Stimulated activated CD8-positive, alpha-beta memory T cell treated with anti-CD3 and anti-CD28 coated beads, Interleukin-2, amount 100 ng/mL, for 48 hours (primary cell): ENCODE data around the gene ZNF512B.

Source experiments
- DNase-seq, 2 donors: peaks; one replicate each; pipeline ENCODE4 v3.0.0-alpha.2; 2020; ENCODE audit warnings: low read depth in 2 of 2

Gene ZNF512B

DNA sequence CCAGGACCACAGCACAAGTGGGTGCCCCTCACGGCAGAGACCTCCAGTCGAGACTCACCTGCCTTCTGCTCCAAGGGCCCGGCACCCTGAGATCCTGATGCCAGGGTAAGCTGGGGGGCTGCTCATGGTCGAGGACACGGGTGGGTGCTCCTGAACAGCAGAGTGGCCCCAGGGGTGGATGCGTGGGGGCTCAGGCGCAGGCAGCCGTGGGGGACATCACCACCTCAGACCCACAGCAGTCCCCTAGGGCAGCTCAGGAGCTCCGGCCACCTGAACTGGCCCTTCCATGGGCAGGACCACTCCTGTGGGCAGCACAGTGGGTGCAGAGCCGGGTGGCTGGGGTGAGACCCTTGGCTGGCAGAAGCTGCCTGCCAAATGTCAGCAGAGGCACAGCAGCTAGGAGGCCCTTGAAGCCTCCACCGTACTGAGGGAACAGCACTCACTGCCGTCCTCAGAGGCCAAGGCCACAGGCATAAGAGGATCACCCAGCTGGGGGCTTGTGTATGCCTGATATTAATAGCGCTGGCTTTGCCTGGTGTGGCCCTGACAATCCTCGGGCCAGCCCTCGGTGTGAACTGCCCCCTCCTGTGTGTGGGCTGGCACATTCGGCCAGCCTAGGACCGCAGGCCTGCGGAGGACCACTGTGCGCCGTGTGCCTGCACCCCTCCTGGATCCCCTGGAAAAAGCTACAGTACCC, 18.9 kb downstream of the ZNF512B start:
- DNase-seq: no peak

DNA sequence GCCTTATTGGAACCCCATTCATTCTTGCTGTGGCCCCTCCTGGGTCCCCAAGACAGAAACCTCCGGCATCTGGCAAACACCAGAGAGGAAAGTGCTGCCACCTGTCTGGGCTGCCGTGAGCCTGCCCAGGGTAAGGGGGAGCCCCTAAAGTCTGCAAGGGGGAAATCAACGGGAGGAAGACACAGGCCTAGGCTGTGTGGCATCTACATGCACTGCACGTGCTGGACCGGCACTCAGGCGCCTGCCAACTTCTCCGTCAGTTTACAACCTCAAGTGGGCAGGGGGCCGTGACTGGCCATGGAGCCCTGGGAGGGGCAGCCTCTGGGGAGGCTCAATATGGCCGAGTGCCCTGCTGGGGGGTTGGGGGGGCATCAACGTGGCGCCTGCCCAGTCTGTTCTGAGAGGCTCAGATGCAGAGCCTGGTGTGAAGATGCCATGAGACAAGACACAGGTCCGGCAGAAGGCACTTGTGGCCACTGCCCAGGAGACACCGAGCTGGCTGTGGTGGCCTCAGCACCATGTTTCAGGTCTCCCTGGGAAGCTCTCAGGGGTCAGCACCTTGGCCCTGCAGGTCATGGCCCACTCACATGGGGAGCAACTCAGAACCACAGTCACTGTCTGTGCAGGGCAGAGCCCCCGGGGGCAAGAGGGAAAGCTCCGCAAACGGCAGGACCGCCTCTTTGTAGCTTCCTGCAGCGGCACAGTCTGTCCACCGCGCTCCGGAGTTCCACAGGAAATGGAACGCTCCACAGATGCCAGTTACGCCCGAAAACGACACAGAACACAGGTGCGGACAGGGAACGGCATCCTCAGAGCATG, 21.9 kb downstream of the ZNF512B start:
- DNase-seq: no peak

DNA sequence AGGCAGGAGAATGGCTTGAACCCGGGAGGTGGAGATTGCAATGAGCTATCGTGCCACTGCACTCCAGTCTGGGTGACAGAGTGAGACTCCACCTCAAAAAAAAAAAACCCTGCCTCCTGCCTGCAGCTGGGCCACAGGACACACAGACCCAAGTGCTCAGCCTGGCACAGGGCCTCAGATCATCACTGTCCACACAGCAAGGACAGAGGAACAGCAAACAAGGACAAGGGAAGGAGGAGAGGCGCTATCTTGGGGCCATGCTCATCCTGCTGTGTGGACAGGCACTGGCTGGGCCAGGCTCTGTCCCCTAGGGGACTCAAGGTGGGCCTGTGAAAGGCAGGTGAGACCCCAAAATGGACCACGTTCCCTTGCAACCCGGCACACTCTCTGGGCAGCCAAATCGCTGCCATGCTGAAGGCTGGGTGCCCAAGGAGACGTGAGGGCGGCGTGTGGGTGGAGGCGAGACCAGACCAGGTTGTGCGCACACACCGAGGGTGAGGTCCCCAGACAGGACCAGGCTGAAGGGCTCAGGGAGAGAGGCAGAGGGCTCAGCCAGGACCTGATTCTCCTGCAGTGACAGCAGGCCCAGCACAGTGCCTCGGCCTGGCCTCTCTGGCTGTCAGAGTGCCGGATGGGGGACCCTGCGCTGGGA, 22.6 kb downstream of the ZNF512B start:
- DNase-seq: no peak

DNA sequence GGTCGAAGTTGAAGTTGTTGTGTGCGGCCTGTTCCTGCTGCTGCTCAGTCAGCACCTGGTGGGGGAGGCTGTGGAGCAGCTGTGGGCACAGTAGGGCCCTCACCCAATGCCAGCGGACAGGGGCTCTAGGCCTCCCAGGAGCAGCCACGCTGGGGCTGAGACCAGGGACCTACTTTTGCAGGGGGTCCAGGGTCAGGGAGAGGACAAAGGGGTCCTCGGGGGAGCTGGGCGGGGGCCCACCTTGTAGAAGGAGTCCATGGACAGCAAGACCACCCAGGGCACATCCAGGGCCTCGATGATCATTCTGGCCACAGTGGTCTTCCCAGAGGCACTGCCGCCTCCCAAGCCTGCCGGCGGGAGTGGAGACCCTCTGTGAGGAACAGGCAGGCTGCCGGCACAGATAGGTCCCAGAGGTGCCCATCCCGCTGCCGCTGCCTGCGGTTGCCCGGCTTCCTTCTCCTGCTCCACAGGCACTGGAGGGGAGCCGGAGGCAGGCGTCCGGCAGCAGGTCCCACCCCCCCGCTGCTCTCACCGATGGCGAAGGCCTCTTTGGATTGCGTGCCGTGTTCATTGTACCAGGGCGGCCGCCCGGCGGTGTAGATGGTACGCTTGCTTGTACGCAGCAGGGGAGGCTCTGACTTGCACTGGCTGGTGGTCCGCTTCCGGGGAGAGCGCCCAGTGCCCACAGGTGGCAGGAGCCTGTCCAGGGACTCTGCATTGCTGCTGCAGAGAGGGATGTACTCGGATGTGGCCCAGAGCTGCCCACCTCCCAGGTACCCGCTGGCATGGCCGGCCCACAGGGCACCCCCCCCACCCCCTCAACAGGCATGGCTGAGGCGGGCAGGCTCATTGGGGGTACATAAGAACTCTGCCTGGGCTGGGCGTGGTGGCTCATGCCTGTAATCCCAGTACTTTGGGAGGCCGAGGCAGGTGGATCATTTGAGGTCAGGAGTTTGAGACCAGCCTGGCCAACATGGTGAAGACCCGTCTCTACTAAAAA, 23.5 kb downstream of the ZNF512B start:
- DNase-seq: no peak

DNA sequence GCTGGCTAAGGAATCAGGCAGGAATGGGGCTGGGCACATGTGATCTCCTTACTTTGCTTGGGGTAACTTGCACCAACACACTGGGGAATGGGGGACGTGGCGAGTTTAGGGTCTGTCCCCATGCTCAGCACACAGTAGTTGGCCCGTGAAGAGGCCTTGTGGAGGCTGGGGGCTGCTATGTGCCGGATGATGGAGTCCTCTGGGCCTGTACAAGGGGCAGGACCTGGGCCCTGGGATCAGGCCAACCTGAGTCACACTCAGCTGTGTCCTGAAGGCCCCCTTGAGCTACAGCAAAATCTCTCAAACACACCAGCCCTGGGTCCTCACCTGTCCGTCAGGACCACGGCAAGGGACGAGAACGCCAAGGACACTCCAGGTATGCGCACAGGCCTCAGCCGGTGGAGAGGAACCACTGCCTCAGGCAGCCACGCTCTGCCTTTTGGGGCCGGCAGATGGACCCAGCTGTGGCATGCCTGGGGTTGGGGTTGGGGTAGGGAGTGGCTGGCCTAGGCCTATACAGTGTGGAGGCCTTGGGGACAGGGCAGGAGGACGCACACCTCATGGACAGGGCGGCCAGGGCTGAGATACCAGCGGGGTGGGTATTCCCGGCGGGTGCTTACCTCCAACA, 24.6 kb downstream of the ZNF512B start:
- no peak for DNase-seq

DNA sequence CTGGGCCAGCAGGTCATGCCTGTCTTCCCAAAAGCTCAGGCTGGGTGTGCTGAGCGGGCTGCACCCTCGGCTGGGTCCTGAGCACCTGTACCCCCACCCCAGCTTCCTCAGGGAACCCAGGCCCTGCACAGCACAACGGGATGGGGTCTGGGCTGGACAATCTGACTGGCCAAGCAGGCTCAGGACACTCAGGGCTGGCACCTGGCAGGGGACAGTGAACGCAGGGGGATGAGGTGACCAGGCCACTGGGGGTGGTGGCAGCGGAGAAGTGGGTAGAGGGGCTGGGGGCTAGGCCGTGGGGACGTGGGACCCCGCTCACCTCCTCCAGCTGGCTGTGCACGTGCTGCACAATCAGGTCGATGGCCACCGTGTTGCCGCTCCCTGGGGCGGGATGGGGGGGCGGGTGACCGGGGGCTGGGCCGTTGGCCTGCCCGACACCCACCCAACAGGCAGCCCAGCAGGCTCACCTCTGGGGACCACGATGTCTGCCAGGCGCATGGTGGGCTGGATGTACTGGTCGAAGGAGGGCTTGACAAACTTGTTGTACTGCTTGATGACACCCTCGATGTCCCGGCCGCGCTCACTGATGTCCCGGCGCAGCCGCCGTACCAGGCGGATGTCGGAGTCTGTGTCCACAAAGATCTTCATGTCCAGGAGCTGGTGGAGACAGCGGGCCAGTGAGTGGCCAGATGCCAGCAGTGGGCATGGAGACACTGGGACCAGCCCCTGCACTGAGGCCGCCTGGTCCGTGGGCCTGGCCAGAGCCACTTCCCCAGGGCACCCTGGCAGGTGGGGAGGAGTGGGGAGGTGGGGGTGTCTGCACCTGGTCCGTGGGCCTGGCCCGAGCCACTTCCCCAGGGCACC, 25.4 kb downstream of the ZNF512B start:
- no peak for DNase-seq

DNA sequence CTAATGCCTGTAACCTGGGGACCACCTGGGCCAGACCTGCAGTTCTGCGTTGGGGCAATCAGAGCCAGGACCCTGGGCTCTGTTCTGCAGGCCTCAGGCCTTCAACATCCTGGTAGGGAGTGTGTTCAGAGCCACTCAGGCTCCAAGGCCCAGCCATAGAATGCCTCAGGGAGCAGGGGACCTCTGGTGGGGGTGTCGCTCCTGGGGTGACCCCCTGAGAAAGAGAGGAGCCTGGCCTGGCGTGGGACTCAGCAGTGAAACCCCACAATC, 26.0 kb downstream of the ZNF512B start:
- DNase-seq: no peak

DNA sequence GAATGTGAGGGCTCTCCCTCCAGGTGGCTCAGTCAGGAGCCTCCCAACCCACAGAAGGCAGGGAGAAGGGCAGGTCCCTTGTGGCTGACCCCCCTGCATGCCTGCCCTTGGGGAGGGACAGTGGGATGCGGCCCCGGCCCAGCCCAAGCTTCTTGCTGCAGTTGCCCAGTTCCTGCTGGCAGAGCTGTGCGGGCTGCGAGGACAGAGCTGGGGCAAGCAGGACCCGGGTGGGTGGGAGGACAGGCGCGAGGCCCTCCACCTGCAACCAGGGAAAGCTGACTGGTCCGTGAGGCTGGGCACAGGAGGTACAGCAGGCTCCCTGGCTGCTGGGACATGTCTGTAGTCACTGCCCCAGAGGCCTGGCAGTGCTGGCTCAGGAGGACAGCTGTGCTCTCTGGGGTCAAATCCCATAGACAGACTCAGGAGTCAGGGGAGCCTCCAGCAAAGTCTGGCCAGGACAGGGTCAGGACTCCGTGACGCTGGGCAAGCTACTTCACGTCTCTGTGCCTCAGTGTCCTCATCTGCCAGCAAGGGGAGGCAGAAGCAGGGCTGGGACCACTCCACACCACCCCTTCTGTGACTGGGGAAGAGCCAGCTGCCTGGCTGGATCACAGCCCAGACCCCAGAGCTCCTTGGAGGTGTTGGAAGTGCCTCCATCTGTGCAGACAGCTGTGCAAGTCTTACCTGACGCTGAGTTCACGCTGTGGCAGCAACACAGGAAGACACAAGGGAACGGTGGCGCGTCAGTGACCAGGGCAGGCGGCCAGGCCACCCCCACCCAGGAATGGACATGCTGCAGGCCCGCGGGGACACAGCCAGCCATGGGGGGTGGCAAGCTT, 26.5 kb downstream of the ZNF512B start:
- no peak for DNase-seq

DNA sequence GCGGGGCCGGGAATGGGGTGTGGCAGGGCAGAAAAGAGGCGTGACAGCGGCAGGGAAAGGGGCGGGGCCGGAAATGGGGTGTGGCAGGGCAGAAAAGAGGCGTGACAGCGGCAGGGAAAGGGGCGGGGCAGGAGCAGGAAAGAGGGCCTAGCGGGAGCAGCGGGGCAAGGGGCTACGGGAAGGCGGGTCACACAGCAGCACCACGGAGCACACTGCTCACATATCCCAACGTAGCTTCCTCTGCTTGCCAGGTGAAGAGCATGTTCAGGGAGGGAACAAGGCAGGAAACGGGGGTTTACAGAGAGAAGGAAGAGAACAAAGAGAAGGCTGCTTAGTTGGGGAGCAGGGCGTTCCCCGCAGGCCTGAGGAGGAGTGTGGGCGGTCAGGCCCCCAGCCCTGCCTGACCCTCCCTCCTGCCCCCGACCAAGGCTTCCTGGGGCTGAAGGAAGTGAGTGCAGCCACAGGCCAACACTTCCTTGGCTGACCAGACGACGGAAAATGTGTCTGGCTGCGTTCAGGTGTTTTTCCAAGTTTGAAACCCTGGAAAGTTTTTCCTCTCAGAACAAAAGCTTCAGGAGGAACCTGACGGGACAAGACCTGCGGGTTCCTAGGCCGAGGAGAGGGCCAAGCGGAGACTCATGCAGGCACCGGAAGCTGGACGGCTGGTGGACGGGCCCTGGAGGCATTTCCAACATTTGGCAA, 27.3 kb downstream of the ZNF512B start:
- peak in 1 of 2 donors; percentile 62 for DNase-seq

DNA sequence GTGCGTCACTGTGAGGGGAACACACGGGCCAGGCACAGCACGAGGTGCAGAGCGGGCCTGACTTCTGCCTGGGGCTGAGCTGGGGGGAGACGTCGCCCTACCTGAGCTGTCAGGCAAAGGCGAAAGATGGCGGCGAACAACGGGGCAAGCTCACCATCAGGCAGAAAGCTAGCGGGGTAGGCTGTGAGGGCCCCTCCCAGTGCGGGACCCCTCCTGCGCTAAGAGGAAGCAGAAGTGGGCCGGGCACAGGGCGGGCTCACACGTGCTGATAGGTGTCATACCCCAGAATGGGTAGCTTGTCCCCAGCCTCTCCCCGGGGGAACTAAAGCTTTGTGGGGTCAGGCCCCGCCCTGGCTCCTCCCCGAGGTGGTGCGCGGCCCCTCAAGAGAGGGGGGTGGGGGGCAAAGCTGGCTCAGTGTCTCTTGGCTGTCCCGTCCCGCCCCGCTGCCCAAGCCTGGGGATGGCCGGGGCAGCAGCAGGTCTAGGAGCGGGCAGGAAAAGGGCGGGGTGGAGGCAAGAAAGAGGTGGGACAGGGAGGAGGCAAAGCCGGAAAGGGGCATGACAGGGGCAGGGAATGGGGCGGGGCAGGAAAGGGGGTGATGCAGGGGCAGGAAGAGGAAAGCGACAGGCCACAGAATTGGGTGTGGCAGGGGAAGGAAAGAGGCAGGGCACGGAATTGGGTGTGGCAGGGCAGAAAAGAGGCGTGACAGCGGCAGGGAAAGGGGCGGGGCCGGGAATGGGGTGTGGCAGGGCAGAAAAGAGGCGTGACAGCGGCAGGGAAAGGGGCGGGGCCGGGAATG, 28.2 kb downstream of the ZNF512B start:
- peak; percentile 48 to 76 for DNase-seq

DNA sequence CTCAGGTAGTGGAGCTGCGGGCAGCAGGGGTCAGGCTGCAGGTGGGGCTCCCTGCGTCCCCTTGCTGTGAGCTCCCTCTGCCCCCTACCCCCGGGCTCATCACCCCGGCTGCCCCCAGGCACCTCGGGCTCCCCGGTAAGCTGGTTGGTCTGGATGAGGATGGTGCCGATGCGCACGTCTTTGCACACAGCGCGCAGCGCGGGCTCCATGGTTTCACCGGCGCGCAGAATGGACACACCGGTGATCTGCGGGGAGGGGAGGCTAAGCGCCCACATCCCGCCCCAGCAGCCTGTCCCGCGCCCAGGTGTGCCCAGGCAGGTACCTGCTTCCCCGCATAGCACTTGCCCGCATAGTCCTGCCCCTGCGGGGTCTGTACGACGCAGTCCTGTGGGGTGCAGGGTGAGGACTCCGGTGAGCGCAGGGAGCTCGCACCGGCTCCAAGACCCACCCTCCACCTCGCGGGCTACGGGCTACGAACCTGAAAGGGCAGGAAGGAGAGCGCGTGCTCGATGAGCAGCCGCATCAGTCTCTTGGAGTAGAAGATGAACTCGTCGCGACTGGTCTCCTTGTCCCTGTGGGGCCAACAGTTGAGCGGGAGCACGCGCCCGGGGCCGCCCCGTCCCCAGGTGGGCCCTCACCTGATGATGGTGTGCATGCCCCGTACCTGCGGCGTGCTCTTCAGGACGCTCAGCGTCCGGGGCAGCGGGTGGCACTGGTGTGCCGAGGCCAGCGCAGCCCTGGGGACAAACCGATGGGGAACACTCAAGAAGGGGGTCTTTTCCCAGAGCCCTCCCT, 29.1 kb downstream of the ZNF512B start:
- DNase-seq: no peak

DNA sequence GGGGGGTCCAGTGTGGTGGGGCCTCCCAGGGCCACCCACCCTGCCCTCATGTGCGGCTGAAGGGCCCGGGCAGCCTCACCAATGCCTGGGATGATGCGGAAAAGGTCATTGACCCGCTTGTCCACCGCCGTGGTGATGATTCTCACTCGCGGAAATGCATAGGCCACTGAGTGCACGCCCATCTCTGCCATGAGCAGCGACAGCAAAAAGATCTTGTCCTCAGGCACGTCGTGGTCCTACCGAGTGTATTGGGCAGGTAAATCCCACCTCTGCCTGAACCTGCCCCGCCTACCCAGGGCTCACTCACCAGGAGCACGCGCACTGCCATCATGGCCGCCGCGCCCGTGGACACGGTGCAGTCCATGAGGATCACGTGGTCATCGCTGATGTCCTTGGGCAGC, 29.7 kb downstream of the ZNF512B start:
- no peak for DNase-seq

DNA sequence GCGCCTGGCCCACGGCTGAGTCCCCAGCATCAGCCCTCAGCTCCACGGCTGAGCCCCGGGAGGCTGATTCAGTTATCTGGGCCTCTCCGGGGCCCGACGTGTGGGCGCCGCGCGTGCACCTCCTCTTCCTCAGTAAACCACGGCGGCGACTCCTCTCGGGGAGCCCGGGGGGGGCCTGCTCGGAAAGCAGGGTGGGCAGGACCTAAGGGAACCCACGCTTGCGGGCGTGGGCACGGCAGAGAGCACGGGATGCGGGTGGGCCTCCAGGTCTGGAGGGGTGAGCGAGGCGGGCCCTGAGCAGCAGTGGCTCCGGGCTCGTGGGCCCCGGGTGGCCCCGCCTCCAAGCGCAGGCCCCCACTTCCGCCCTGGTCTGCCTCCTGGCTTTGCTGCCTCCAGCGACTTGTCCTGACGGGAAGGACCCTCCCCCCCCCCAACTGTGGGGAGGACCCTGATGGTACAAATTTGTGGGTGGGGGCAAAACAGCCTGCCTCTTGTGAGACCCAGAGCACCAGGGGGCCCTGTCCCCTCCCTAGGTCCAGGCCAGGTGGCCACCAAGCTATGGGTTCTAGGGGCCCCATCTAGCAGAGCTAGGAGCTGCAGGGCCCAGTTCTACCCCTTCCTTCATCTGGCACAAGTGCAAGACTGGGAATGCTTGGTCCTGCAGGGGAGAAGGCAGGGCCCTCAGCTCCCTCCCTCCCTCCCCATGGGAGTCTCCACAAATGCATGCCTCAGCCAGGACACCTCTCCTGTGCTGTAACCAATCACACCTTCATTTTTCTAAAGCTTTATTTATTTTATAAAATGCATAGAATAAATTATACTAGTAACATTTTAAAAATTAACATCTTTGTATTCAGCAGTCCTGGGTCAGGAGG, 30.4 kb downstream of the ZNF512B start:
- no peak for DNase-seq

DNA sequence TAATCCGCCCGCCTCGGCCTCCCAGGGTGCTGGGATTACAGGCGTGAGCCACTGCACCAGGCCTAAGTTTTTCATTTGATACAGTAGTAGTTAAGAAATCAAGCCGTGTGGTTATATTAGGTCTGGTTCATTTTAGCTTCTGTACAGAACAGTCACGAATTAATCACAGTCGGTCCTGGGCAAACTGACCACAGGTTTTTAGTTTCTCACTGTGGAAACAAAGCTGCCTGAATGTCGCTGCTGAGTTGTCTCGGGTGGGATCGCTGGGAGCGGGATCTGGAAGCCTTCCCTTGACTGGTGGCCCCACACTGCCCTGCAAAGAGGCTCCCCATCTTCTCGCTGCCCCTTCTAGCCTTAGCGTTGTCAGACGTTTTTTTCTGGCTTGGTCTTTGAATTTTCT, 32.1 kb downstream of the ZNF512B start:
- no peak for DNase-seq

DNA sequence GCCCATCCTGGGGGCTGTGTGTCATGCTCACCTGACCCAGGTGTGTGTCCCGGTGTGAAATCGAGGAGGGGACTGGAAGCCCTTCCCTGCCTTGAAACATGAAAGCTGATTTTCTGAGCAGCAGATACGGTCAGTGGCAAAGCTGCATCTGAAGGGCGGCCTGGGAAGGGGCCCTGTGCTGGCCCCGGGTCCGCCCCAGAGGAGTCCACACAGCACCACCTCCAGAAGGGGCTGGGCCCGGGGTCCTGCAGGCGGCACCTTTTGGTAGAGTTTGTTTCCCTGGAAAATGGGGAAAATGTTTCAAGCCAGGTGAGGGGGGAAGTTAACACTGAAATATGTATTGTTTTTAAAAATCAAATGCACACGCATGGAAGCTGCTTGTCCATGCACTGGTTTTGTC, 34.3 kb downstream of the ZNF512B start:
- DNase-seq: no peak
